HG02981 (cell line): Measurements from ENCODE around the gene CES2.
A peak's percentile ranks its signal among the peaks of the same experiment; 100 is the strongest.
"Not testable (repeated sequence)": the region's sequence is repeated elsewhere in the genome, so short reads cannot be mapped to it uniquely, and the experiment has no call there.

Experiments
- ATAC-seq: cut with Tn5 transposase; IDR thresholded peaks from one replicate; pipeline ENCODE4 v1.9.1; 2021; ENCODE audit warnings: mild to moderate bottlenecking, moderate library complexity; ENCODE audit not compliant: unreplicated experiment

The CES2 gene

GRCh38 chr16:66950971-66951790, 15.9 kb downstream of the CES2 start:
- no peak for ATAC-seq

GRCh38 chr16:66952430-66953110, 17.3 kb downstream of the CES2 start:
- no peak for ATAC-seq

- no peak for ATAC-seq
These were observed 18.3 kb downstream of the CES2 start for GRCh38 chr16:66953462-66954096.

- no peak for ATAC-seq
These were observed 18.9 kb downstream of the CES2 start for GRCh38 chr16:66954097-66954659.

- not testable (repeated sequence) for ATAC-seq
These were observed 20.2 kb downstream of the CES2 start for GRCh38 chr16:66955363-66956153.

- ATAC-seq: not testable (repeated sequence)
These were observed 20.8 kb downstream of the CES2 start for GRCh38 chr16:66956154-66956457.

GRCh38 chr16:66958857-66959703, 23.8 kb downstream of the CES2 start:
- no peak for ATAC-seq

GRCh38 chr16:66959704-66960161, 24.4 kb downstream of the CES2 start:
- no peak for ATAC-seq

- ATAC-seq: no peak
These were observed 25.0 kb downstream of the CES2 start for GRCh38 chr16:66960270-66960669.

GRCh38 chr16:66961065-66961744, 25.9 kb downstream of the CES2 start, which contains the start of gene CES3:
TSS of gene CES3 (plus strand) at chr16:66961266. CDS start at chr16:66961308, 42 bp downstream.
- ATAC-seq: peak; percentile 82

- no peak for ATAC-seq
These were observed 26.6 kb downstream of the CES2 start for GRCh38 chr16:66961914-66962313.

GRCh38 chr16:66964049-66964448, 28.7 kb downstream of the CES2 start:
- ATAC-seq: no peak

- ATAC-seq: no peak
These were observed 33.5 kb downstream of the CES2 start for GRCh38 chr16:66968847-66969246.

GRCh38 chr16:66970775-66971720, 35.7 kb downstream of the CES2 start:
- ATAC-seq: no peak

- ATAC-seq: no peak
These were observed 37.7 kb downstream of the CES2 start for GRCh38 chr16:66972983-66973382.

GRCh38 chr16:66973716-66974115, 38.4 kb downstream of the CES2 start:
- no peak for ATAC-seq

GRCh38 chr16:66974156-66974931, 39.0 kb downstream of the CES2 start:
- not testable (repeated sequence) for ATAC-seq
